Stimulated activated CD4-positive, alpha-beta T cell treated with anti-CD3 and anti-CD28 coated beads, Interleukin-4, amount 100 ng/mL, for 4 hours (primary cell): ENCODE data around the gene STX8.

Experiments
- DNase-seq, 2 experiments: peaks; one replicate each; pipeline ENCODE4 v3.0.0-alpha.2; 2020

Gene STX8

GRCh38 chr17:9554715-9555114 is 20.9 kb downstream of the STX8 start:
- DNase-seq, result peak; percentile 12 to 17

DNA sequence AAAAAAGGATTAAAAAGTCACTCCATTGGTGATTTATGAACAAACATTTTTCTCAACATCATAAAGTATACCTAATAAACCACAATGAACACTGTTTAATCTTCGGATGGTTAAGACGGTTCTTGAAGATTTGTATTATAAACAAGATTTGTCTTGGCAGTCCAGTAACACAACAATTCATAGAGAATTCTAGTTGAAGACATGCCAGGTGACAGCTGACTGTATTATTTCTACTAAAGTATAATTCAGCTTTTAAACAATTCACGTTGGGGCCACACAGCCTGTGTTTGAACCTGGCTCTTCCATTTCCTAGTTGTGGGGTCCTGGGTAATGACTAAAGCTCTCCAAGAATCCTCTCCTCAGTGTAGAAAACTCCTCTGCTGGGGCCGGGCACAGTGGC is 22.0 kb downstream of the STX8 start:
- no peak for DNase-seq

DNA sequence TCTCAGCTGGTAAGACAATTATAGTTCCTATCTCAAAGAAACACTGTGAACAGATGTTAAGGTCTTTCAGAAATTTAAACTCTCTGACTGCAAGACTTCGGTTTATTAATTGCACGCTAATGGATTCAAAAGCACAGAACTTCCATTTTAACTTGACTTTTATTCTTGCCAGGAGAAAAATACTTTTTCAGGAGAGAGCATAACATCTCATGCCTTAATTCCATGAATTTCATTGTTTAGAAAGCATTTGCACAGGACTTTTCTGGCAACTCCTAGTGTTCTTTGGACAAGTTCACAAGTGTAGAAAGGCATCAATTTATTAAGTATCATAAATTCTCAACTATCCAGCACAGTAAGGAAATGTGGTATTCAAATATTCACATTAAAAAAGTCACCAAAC is 22.4 kb downstream of the STX8 start:
- DNase-seq, result no peak

DNA sequence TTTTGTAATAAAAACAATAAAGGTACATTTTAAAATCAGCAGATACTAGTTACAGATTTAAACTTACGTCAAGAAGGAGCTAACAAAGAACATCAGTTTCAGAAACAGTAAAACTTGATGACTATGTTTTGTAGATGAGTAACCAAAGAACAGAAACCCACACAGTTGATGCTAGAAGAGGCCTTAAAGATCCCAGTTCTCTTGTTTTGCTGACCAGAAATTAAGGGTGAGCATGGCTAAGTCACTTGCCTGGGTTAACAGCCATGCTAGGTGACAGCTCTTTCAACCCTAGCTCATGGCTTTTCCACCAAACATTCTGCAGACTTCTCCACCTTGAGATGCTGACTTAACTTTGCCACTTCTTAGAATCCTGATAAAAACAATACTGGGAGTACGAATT is 26.4 kb downstream of the STX8 start:
- no peak for DNase-seq

DNA sequence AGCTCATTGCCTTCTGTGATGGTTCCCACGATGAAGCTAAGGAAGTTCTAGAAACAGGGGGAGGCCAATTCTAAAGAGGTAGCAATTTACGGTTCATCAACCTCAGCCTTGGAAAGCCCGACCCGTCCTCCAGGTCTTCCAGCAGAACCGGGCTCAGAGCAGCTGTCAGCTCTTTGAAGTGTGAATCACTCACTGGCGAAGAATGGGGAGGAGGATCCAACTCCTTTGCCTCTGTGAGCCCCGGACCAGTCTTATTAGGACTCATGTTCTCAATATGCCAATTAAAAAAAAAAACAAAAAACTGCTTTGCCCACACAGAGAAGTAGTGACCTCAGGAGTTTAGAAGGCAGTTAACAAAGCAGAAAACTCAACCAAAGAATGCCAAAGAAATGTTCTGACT is 31.4 kb downstream of the STX8 start:
- no peak for DNase-seq

- no peak for DNase-seq
Observed at GRCh38 chr17:9541718-9542117, 33.9 kb downstream of the STX8 start.

DNA sequence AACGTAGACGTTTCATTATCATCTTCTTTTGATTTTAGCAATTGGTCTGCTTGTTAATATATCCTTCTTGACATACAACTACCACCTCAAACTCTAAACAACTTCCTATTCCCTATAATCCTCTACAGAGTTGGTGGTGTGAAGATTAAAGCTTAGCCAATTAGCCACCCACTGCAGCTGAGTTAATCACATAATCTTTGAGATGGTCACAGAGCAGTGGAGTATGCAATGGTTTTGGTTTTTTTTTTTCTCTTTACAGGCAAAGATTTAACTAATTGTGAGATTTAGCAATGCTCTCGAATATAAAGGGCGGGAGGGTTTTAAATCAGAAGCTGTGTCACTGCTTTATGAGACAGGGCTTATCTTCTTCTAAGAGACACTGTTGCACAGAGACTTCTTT is 37.0 kb downstream of the STX8 start:
- DNase-seq, result no peak

DNA sequence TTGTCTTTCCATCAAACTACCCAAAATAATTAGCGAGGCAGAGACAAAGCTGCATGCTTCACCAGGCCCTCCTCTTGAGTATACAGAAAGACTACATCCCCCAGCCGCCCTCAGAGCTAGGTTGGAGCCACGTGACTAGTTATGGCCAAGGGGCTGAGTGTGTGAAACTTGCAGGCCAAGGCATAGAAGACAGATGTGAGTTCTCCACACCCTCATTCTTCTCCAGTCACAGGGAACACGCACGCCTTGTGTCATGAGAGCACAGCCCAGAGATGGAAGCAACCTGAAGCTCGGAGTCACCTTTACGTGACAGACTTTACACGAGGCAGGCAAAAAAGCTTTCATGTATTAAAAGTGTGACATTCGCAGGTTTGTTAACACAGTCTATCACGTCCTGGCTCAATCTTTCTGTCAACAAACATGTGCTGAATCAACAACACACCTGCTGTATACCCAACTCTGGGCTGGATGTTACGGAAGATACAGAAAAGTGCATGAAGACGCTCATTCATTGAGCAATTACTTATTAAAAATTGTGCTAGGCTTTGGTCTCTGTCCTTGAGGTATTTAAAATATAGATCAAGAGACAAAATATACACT is 38.3 kb downstream of the STX8 start:
- no peak for DNase-seq

GRCh38 chr17:9536061-9536460 is 39.6 kb downstream of the STX8 start:
- no peak for DNase-seq

GRCh38 chr17:9533441-9533840 is 42.2 kb downstream of the STX8 start:
- no peak for DNase-seq

GRCh38 chr17:9532715-9533114 is 42.9 kb downstream of the STX8 start:
- DNase-seq, result no peak

DNA sequence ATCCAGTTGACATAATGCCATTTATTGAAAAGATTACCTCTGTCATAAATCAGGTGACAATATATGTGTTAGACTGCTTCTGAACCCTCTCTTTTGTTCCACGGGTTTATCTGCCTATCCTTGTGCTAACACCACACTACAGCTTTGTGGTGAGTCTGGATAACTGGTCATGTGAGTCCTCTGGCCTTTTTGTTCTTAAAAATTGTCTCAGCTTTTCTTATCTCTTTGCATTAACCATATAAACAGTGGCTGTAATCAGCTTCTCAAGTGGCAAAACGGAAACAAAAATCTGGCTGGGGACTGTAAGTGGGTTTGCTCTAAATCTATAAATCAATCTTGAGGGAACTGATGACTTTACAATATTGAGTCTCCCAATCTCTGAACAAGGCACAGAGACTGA is 44.6 kb downstream of the STX8 start:
- DNase-seq, result no peak

DNA sequence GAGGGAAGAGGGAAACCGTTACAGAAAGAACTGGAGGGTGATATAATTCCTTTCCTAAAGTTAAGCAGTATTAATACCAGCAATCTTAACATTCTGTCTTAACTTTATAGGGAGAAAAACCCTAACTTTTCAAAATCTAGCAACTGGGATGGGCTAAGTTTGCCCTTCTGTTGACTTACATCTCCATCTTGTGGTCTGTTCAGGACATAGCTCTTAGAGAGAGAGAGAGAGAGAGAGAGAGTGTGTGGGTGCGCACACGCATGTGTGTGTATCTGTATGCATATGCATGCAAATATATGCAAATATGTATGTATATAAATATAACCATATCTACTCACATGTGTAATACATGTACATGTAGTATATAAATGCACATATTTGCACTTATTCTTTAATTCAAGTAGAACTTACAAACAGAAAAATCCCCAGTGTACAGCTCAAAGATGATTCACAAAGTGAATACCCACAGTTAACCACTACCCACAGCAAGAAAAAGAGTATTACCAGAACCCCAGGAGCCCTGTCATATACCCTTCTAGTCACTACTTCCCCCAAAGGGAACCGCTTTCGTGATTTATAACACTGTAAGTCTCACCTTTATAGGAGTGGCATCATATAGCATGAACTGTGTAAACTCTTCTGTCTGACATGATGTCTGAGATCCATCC is 46.5 kb downstream of the STX8 start:
- no peak for DNase-seq

DNA sequence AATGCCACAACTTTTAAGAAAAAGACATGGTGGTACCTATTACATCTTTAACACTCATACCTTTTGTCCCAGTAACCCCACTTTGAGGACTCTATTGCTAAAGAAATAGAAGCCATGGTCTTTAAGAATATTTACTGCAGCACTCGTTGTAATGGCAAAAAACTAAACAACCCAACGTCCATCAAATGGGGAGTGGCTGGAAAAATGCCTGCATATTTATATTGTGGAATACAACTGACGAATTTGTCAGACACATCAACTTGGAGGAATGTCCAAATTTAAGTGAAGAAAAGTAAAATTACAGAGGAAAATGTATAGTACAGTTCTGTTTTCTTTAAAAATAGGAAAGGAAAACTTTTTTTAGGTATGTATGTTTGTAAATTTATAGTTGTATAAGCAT is 47.8 kb downstream of the STX8 start:
- DNase-seq, result no peak

DNA sequence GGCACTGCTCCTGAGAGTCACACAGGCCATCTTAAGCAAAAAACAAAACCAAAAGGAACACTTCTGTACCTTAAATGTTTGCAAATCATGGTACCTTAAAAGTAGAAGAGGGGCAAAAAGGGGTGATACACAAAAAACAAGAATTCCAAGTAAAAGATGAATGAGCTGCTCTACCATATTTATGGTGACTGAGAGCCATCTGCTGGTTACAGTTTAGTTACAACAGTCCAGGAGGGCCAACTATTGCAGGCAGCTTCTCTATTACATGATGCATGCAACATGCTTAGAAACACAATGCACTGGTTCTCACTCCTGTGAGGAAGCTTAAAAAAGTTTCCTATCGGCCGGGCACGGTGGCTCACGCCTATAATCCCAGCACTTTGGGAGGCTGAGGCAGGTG is 53.5 kb downstream of the STX8 start:
- no peak for DNase-seq

GRCh38 chr17:9521062-9521461 is 54.6 kb downstream of the STX8 start:
- DNase-seq, result no peak

DNA sequence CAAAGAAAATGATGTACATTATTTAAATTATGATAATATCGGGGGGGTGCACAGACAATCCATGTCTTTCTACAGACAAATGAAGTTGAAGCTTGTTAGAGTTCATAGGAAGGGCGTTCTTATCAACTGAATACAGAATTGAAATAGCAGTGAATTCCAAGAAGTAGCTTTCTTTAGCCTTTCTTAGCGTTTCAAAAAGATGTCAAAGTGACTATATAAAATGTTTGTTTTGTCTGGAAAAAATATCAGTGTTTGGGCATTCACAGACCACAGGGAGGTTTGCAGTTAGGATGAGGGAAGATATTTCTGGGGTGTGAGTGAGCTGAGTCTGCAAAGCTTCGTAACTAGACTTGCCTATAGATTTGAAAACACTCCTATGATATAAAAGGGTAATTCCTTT is 55.0 kb downstream of the STX8 start:
- no peak for DNase-seq

DNA sequence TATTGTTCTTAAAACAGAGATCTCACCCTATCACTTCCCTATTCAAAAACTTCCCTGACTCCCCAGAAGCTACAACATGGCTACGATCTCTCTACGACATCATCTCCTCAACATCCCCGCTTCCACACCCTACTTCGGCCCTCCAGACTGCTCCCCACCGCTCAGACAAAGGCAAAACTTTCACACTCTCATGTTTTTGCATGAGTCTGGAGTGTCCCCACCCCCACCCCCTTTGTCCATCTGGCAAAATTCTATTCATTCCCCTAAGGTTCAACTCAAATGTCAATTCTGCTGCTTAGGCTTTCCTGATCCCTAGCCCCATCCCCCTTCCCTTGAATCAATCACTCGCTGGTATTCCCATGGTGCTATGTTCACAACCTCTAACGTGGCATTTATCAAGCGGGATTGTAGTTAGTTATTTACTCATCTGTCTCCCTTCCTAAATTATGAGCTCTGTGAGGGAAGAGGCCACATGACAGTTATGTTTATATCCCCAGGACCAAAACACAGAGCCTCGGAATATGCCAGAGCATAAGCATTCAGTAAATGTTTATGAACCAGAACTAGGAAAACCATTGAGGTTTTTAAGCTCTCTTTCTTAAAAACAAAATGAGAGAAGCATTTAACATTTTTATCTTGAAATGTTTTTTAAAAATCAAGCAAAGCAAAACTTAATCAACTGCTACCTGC is 55.9 kb downstream of the STX8 start:
- no peak for DNase-seq

DNA sequence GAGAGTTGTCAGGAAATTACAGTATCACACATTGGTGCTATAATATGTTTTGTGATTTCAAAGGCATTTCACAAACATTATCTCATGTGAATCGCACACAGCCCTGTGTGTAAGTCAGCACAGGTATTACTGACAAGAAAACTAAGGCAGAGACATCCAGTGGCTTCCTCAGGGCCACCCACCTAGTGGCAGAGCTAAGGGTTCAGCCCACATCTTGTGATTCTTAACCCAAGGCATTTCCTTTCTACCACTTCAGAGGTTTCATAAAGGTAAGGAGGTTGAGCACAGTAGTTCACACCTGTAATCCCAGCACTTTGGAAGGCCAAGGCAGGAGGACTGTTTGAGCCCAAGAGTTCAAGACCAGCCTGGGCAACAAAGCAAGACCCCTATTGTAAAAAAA is 58.2 kb downstream of the STX8 start:
- DNase-seq, result no peak

- no peak for DNase-seq
Observed at GRCh38 chr17:9513266-9513665, 62.4 kb downstream of the STX8 start.

DNA sequence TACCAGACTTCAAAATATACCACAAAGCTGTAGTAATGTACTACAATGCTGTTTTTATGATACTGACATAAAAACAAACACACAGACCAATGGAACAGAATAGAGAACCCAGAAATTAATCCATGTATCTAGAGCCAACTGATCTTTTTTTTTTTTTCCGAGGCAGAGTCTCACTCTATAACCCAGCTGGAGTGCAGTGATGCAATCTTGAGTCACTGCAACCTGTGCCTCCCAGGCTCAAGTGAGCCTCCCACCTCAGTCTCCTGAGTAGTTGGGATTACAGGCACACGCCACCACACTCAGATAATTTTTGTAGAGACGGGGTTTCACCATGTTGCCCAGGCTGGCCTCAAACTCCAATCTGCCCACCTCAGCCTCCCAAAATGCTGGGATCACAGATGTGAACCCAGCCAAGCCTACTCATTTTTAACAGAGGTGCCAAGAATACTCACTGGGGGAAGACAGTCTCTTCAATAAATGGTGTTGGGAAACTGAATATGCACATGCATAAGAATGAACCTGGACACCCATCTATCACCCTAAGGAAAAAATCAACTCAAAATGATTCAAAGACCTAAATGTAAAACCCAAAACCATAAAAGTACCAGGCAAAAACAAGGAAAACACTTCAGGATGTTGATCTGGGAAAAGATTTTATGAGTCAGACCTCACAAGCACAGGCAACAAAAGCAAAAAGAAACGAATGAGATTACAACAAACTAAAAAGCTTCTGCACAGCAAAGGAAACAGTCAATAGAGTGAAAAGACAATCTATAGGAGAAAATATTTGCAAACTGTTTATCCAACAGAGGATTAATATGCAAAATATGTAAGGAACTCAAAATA is 63.1 kb downstream of the STX8 start:
- DNase-seq, result no peak

- DNase-seq, result no peak
Observed at GRCh38 chr17:9509236-9509816, 66.3 kb downstream of the STX8 start.

GRCh38 chr17:9499041-9499440 is 76.6 kb downstream of the STX8 start:
- no peak for DNase-seq
